K562 (cell line): Measurements from ENCODE around the gene DOK3. TPM values are rescaled to one million over a fixed set of nuclear protein-coding genes. Genes with fewer than 3 reads are reported as not detected.

Experiments used
- BRCA1 ChIP-seq, 2 experiments: fragments of 450-650 bp in 1 of 2; sonication (generic) in 1 of 2; formaldehyde crosslinking in 1 of 2; IDR thresholded peaks; 2 replicates each; pipeline versions ENCODE4 v1.5.0 to v1.6.1; 2017 to 2020; ENCODE audit warnings: mild to moderate bottlenecking in 1 of 2, missing genetic modification reagents in 1 of 2
- CHCHD3 ChIP-seq: fragments of 250-450 bp; sonication (Bioruptor Pico); IDR thresholded peaks from 2 replicates; pipeline ENCODE4 v2.1.2; 2022; ENCODE audit warnings: mild to moderate bottlenecking
- CREBBP ChIP-seq: IDR thresholded peaks from one replicate; pipeline ENCODE4 v1.6.1; 2012; ENCODE audit warnings: low read depth, mild to moderate bottlenecking, control low read depth, inconsistent platforms, low read length
- HEY1 ChIP-seq: fragments of 250-450 bp; sonication (Bioruptor Pico); IDR thresholded peaks from 2 replicates; pipeline ENCODE4 v1.5.0; 2020; ENCODE audit warnings: mild to moderate bottlenecking, moderate library complexity, borderline replicate concordance
- JUN ChIP-seq, 2 experiments: sonication (generic) in 1 of 2; formaldehyde crosslinking in 1 of 2; IDR thresholded peaks; 2 replicates each; pipeline versions ENCODE4 v1.6.1 to v1.8.0; 2012 to 2022; ENCODE audit warnings: borderline replicate concordance in 2 of 2, mild to moderate bottlenecking in 2 of 2, improper control_type of control experiment in 1 of 2, low read depth in 1 of 2, low read length in 1 of 2, missing genetic modification reagents in 1 of 2
- PCBP1 ChIP-seq: fragments of 200-400 bp; formaldehyde crosslinking; IDR thresholded peaks from 2 replicates; pipeline ENCODE4 v1.6.1; 2018; ENCODE audit warnings: mild to moderate bottlenecking, low read depth, low read length; ENCODE audit not compliant: poor library complexity, severe bottlenecking
- POU5F1 ChIP-seq: fragments of 150-350 bp; IDR thresholded peaks from 2 replicates; pipeline ENCODE4 v1.6.1; 2014; ENCODE audit warnings: borderline replicate concordance, low read length, low read depth, mild to moderate bottlenecking; ENCODE audit not compliant: partially characterized antibody
- RUNX1 ChIP-seq: sonication (generic); IDR thresholded peaks from 2 replicates; pipeline ENCODE4 v1.6.1; 2016; ENCODE audit warnings: antibody characterized with exemption, low read depth
- SMARCB1 ChIP-seq: IDR thresholded peaks from 2 replicates; pipeline ENCODE4 v1.6.1; 2011; ENCODE audit warnings: improper control_type of control experiment, low read depth; ENCODE audit not compliant: insufficient read length
- THRAP3 ChIP-seq: fragments of 450-650 bp; IDR thresholded peaks from 2 replicates; pipeline ENCODE4 v1.6.1; 2016; ENCODE audit warnings: mild to moderate bottlenecking, inconsistent platforms, borderline replicate concordance
- ZNF165 ChIP-seq: fragments of 250-450 bp; sonication (Bioruptor Pico); IDR thresholded peaks from 2 replicates; pipeline ENCODE4 v1.4.0; 2020; ENCODE audit warnings: borderline replicate concordance
- ZNF507 ChIP-seq: conservative IDR thresholded peaks from 2 replicates; pipeline ENCODE4 v1.6.1; 2017; ENCODE audit warnings: missing genetic modification characterization, missing compliant biosample characterization
- ZNF778 ChIP-seq: fragments of 450-650 bp; formaldehyde crosslinking; IDR thresholded peaks from 2 replicates; pipeline ENCODE4 v1.4.0; 2020; ENCODE audit warnings: mild to moderate bottlenecking, moderate library complexity
- ZNF780A ChIP-seq: fragments of 250-450 bp; sonication (Bioruptor Pico); IDR thresholded peaks from 2 replicates; pipeline ENCODE4 v1.5.0; 2021; ENCODE audit warnings: mild to moderate bottlenecking
- polyA plus RNA-seq, 8 experiments: library from polyadenylated mRNA; depleted of rRNA in 4 of 8; stranded (reverse) in 5 of 8; unstranded in 3 of 8; fragments of >200 nt; fragmentation: Nextera tagmentation in 2 of 8; fragmentation: Illumina TruSeq in 1 of 8; extraction: Ambion mirVana in 2 of 8; extraction: Trizol in 1 of 8; gene quantifications; 2 replicates each; pipeline versions ENCODE4 v1.2.1 to v1.2.3, GENCODE V29; 2011 to 2014; ENCODE audit warnings: inconsistent platforms in 1 of 8, missing spikeins in 1 of 8
- total RNA-seq, 7 experiments: library from RNA; depleted of rRNA in 6 of 7; stranded (reverse); fragments of >200 nt in 6 of 7; fragmentation: Illumina TruSeq in 2 of 7; extraction: Trizol in 2 of 7; gene quantifications; 2 replicates each; pipeline versions ENCODE4 v1.2.1 to v1.2.3, GENCODE V29; 2011 to 2021; ENCODE audit warnings: low replicate concordance in 1 of 7
- TF ChIP-seq, protein P1 (sequence below): fragments of 200-400 bp; formaldehyde crosslinking; IDR thresholded peaks from 2 replicates; pipeline ENCODE4 v1.6.1; 2017; ENCODE audit warnings: mild to moderate bottlenecking, low read depth, low read length, moderate library complexity
- TF ChIP-seq, protein P2 (sequence below): fragments of 450-650 bp; formaldehyde crosslinking; IDR thresholded peaks from 2 replicates; pipeline ENCODE4 v1.4.0; 2022; ENCODE audit warnings: missing genetic modification characterization
- TF ChIP-seq, protein P3 (sequence below): fragments of 450-650 bp; conservative IDR thresholded peaks from 2 replicates; pipeline ENCODE4 v1.6.1; 2016; ENCODE audit warnings: missing genetic modification characterization, low read depth, mild to moderate bottlenecking, missing compliant biosample characterization, moderate library complexity
- TF ChIP-seq, protein P4 (sequence below): fragments of 250-450 bp; sonication (Bioruptor Pico); IDR thresholded peaks from 2 replicates; pipeline ENCODE4 v1.9.0; 2021; ENCODE audit warnings: mild to moderate bottlenecking, inconsistent platforms
- TF ChIP-seq, protein P5 (sequence below): IDR thresholded peaks from 2 replicates; pipeline ENCODE4 v1.6.1; 2014; ENCODE audit warnings: antibody characterized with exemption

Gene DOK3
- total and polyA plus RNA-seq, 9 of the 15 experiments (the other 6 are each of a cell fraction or from before 2014, with no cell fraction given), result 1.3 to 23.0 (median 8.0) TPM

DNA sequence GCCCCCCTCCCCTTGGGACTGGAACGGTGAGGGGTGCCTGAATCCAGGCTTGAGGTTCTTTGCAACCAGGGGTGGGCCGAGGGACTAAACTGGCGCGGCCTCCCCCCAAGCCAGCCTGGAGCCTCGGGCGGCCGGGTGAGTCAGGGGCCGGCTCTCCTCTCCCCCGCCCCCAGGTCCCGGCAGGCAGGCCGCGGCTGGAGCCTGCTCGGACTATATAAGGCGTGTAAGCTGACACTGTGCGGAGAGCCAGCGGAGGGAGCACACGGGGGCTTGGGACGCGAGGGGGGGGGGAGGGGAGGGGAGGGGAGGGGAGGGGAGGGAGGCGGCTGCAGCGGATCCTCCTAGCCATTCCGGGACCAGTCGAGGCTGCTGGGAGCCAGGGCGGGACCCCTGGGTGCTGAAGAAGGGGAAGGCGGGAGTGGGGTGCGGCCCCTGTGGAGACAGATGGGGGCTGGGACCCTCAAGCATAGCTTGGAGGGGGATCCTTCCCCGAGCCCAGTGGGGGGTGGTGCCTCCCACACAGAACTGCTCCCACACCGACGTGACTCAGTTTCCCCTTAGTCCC, 12.8 kb downstream of the DOK3 start (continued):
- no peak for TF ChIP-seq CREBBP
- TF ChIP-seq, protein P1, sequence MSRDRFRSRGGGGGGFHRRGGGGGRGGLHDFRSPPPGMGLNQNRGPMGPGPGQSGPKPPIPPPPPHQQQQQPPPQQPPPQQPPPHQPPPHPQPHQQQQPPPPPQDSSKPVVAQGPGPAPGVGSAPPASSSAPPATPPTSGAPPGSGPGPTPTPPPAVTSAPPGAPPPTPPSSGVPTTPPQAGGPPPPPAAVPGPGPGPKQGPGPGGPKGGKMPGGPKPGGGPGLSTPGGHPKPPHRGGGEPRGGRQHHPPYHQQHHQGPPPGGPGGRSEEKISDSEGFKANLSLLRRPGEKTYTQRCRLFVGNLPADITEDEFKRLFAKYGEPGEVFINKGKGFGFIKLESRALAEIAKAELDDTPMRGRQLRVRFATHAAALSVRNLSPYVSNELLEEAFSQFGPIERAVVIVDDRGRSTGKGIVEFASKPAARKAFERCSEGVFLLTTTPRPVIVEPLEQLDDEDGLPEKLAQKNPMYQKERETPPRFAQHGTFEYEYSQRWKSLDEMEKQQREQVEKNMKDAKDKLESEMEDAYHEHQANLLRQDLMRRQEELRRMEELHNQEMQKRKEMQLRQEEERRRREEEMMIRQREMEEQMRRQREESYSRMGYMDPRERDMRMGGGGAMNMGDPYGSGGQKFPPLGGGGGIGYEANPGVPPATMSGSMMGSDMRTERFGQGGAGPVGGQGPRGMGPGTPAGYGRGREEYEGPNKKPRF, result no peak
- TF ChIP-seq CHCHD3 (CRISPR knock-in tag), result no peak
- no peak for TF ChIP-seq BRCA1 (IDR thresholded peaks at IDR 0.05)
- TF ChIP-seq BRCA1 (CRISPR knock-in tag; IDR thresholded peaks at IDR 0.05), result no peak
- TF ChIP-seq ZNF780A, result no peak
- TF ChIP-seq JUN (IDR thresholded peaks at IDR 0.05; ENCODE audit: borderline replicate concordance, low read depth, low read length), result peak; percentile 36; the same call in 1 of the 2 replicates
- TF ChIP-seq JUN (CRISPR knock-in tag; IDR thresholded peaks at IDR 0.05; ENCODE audit: borderline replicate concordance), result peak; percentile 88; the same call in 1 of the 2 replicates
- no peak for TF ChIP-seq THRAP3
- no peak for TF ChIP-seq ZNF778 (CRISPR knock-in tag)
- no peak for TF ChIP-seq HEY1 (CRISPR knock-in tag)
- TF ChIP-seq, protein P2, sequence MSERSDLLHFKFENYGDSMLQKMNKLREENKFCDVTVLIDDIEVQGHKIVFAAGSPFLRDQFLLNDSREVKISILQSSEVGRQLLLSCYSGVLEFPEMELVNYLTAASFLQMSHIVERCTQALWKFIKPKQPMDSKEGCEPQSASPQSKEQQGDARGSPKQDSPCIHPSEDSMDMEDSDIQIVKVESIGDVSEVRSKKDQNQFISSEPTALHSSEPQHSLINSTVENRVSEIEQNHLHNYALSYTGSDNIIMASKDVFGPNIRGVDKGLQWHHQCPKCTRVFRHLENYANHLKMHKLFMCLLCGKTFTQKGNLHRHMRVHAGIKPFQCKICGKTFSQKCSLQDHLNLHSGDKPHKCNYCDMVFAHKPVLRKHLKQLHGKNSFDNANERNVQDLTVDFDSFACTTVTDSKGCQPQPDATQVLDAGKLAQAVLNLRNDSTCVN (CRISPR knock-in tag), result 0 out of 2 replicates have a peak, but pooled peaks have one; percentile 9
- TF ChIP-seq ZNF507, result no peak
- peak; percentile 98 for TF ChIP-seq PCBP1
- TF ChIP-seq, protein P3, sequence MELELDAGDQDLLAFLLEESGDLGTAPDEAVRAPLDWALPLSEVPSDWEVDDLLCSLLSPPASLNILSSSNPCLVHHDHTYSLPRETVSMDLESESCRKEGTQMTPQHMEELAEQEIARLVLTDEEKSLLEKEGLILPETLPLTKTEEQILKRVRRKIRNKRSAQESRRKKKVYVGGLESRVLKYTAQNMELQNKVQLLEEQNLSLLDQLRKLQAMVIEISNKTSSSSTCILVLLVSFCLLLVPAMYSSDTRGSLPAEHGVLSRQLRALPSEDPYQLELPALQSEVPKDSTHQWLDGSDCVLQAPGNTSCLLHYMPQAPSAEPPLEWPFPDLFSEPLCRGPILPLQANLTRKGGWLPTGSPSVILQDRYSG (tag), result no peak
- TF ChIP-seq POU5F1, result no peak
- no peak for TF ChIP-seq SMARCB1
- TF ChIP-seq, protein P4, sequence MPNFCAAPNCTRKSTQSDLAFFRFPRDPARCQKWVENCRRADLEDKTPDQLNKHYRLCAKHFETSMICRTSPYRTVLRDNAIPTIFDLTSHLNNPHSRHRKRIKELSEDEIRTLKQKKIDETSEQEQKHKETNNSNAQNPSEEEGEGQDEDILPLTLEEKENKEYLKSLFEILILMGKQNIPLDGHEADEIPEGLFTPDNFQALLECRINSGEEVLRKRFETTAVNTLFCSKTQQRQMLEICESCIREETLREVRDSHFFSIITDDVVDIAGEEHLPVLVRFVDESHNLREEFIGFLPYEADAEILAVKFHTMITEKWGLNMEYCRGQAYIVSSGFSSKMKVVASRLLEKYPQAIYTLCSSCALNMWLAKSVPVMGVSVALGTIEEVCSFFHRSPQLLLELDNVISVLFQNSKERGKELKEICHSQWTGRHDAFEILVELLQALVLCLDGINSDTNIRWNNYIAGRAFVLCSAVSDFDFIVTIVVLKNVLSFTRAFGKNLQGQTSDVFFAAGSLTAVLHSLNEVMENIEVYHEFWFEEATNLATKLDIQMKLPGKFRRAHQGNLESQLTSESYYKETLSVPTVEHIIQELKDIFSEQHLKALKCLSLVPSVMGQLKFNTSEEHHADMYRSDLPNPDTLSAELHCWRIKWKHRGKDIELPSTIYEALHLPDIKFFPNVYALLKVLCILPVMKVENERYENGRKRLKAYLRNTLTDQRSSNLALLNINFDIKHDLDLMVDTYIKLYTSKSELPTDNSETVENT (CRISPR knock-in tag), result no peak
- TF ChIP-seq ZNF165 (CRISPR knock-in tag), result no peak
- no peak for TF ChIP-seq RUNX1
- TF ChIP-seq, protein P5, sequence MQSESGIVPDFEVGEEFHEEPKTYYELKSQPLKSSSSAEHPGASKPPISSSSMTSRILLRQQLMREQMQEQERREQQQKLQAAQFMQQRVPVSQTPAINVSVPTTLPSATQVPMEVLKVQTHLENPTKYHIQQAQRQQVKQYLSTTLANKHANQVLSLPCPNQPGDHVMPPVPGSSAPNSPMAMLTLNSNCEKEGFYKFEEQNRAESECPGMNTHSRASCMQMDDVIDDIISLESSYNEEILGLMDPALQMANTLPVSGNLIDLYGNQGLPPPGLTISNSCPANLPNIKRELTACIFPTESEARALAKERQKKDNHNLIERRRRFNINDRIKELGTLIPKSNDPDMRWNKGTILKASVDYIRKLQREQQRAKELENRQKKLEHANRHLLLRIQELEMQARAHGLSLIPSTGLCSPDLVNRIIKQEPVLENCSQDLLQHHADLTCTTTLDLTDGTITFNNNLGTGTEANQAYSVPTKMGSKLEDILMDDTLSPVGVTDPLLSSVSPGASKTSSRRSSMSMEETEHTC, result no peak; the same call in 1 of the 2 replicates
